EL (cell line): ENCODE results near the gene MPHOSPH10.
"Not testable (repeated sequence)": the region's sequence is repeated elsewhere in the genome, so short reads cannot be mapped to it uniquely, and the experiment has no call there.

Experiments used
- DNase-seq: peaks from one replicate; pipeline ENCODE4 v3.0.0-alpha.2; 2016

The MPHOSPH10 gene

GRCh38 chr2:71130152-71130904, at the start of gene MPHOSPH10, which contains the start of gene MCEE:
Gene MPHOSPH10 (plus strand): TSS chr2:71130634. CDS start chr2:71130666, 32 bp downstream.
Gene MCEE (minus strand): TSS chr2:71130229. CDS start chr2:71130219, 10 bp downstream.
- DNase-seq = peak; percentile 90

GRCh38 chr2:71082402-71083252, 47.8 kb upstream of the MPHOSPH10 start:
- no peak for DNase-seq

GRCh38 chr2:71083297-71083696, 47.1 kb upstream of the MPHOSPH10 start:
- not testable (repeated sequence) for DNase-seq

GRCh38 chr2:71083752-71084312, 46.6 kb upstream of the MPHOSPH10 start:
- not testable (repeated sequence) for DNase-seq

GRCh38 chr2:71085325-71086003, 45.0 kb upstream of the MPHOSPH10 start:
- not testable (repeated sequence) for DNase-seq

GRCh38 chr2:71089475-71089874, 41.0 kb upstream of the MPHOSPH10 start:
- not testable (repeated sequence) for DNase-seq

GRCh38 chr2:71091808-71092207, 38.6 kb upstream of the MPHOSPH10 start:
- DNase-seq = not testable (repeated sequence)

GRCh38 chr2:71092491-71093260, 37.8 kb upstream of the MPHOSPH10 start:
- not testable (repeated sequence) for DNase-seq

GRCh38 chr2:71100195-71100964, 30.1 kb upstream of the MPHOSPH10 start:
- DNase-seq = peak; percentile 60

GRCh38 chr2:71101656-71102055, 28.8 kb upstream of the MPHOSPH10 start:
- peak; percentile 58 for DNase-seq

GRCh38 chr2:71102981-71103681, 27.3 kb upstream of the MPHOSPH10 start:
- no peak for DNase-seq

GRCh38 chr2:71103809-71104208, 26.6 kb upstream of the MPHOSPH10 start:
- DNase-seq = no peak

- DNase-seq = not testable (repeated sequence)
These were observed 24.0 kb upstream of the MPHOSPH10 start for GRCh38 chr2:71106463-71106862.

- no peak for DNase-seq
These were observed 22.3 kb upstream of the MPHOSPH10 start for GRCh38 chr2:71108091-71108490.

GRCh38 chr2:71113843-71114242, 16.6 kb upstream of the MPHOSPH10 start:
- DNase-seq = no peak

- DNase-seq = no peak
These were observed 13.4 kb upstream of the MPHOSPH10 start for GRCh38 chr2:71117063-71117462.

GRCh38 chr2:71120195-71120594, 10.2 kb upstream of the MPHOSPH10 start:
- DNase-seq = no peak

- DNase-seq = no peak
These were observed 9.0 kb upstream of the MPHOSPH10 start for GRCh38 chr2:71121479-71121878.

GRCh38 chr2:71122387-71123298, 7.8 kb upstream of the MPHOSPH10 start:
- DNase-seq = peak; percentile 6
